Stimulated activated CD4-positive, alpha-beta T cell treated with anti-CD3 and anti-CD28 coated beads, Interleukin-2, amount 100 ng/mL, for 24 hours (primary cell): ENCODE measurements around the gene HSD11B1L.
A peak's percentile ranks its signal among the peaks of the same experiment; 100 is the strongest.
"Not testable (repeated sequence)": the region's sequence is repeated elsewhere in the genome, so short reads cannot be mapped to it uniquely, and the experiment has no call there.

Experiments used
- DNase-seq, 2 donors: peaks; one replicate each; pipeline ENCODE4 v3.0.0-alpha.2; 2020

The HSD11B1L gene

DNA sequence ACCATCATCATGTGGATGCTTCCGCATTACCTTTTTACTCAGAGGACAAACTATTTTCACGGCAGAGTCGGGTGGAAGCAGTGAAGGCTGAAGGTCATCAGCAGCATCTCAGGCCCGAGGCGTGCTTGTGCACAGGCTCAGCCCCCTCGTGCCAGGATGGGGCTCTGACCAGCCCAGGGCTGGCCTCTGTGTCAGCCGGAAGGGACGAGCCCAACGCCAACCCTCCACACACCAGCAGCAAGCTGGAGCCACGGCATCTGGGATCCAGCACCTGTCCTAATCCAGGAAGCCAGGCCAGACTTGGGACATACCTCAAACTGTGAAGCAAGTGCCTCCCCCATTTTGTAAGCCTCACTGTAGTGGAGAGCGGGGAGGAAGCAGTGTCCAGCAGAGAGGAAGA, 11.6 kb upstream of the HSD11B1L start:
- no peak for DNase-seq

DNA sequence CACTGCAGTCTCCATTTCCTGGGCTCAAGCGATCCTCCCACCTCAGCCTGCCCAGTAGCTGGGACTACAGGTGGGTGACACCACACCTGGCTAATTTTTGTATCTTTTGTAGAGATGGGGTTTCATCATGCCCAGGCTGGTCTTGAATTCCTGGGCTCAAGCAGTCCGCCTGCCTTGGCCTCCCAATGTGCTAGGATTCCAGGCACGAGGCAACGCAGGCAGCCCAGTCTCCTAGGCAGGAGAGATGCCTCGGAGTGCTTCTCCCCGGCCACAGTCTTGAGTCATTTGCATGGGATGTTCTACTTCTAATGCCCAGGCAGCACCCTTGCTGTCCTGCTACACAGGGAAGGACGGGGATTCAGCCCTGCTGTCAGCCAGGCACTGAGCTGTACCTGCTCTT, 9.2 kb upstream of the HSD11B1L start:
- DNase-seq: no peak

DNA sequence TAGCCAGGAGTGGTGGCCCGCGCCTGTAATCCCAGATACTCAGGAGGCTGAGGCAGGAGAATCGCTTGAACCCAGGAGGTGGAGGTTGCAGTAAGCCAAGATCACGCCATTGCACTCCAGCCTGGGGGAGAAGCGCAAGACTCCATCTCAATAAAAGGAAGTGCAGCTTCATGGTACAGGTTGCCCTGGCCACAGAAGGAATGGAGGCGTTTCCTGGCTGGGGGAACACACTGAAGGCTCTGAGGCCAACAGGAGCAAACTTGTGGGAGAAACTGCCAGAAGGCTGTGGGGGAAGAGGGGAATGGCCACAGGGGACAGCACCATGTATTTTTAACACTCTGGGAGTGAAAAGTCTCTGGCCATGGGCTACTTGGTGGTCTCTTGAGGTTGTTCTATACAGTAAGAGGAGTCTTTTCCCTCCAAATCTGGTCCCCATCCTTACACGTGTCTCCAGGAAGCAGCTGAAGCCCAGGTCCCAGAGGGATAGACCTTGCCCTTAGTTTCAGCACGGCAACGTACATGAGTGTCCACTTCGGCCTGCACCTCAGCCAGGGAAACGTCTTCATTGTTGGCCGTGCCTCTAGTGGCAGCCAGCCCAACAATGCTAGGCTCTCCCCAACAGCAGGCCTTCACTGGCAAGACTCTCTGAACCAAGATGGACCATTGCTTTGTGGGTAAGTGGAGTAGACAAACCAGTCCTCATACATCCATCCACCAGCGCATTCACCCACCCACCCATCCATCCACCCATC, 7.9 kb upstream of the HSD11B1L start:
- DNase-seq: no peak

DNA sequence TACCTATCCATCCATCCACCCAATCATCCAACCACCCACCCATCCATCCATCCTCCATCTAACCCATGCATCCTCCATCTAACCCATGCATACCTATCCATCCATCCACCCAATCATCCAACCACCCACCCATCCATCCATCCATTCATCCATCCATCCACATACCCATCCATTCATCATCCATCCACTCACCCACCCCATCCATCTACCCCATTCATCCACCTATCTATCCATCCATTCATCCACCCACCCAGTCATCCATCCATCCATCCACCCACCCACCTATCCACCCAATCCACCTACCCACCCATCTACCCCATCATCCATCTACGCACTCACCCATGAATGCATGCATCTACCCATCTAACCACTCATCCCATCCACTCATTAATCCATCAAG, 7.1 kb upstream of the HSD11B1L start:
- no peak for DNase-seq

DNA sequence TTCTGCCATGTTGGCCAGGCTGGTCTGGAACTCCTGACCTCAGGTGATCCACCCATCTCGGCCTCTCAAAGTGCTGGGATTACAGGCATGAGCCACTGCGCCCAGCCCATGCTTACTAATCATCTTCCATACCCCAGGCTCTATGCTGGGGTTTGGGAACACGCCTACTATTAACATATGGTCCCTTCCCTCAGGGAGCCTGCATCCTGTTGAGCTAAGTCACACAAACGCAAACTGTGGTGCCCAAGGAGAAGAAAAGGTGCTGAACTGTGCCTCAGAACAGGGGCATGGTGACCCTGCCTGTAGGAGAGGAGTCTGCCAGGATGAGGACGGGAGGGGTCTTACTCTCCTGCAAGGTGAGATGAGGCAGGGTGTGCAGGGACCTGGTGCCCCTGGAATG, 6.1 kb upstream of the HSD11B1L start:
- DNase-seq: no peak

DNA sequence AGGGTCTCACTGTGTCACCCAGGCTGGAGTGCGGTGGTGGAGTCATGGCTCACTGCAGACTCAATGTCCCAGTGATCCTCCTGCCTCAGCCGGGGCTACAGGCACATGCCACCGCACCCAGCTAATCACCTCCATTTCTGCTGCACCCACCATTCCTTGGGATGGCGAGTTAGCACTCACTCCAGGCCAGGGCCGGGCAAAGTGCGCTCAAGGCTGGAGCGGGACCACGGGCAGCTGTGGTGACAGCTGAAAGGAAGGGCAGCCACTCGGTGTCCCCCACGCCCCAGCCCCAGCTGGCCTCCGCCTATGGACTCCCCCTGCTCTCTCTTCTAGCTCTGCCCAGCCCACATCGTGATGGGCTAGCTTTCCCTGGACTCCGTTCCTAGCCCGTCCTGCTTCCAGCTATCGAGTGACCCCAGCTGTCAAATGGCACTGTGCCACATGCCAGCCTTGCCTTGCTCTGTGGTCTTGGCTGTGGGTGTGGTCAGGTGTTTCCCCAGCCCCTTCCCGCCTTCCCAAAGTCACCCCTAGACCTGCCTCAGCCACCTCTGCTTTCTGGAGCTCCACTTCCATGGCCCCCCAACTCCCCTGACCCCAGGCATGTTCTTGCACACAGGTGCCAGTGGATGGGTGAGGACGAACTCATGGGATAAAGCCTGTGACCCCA, 4.6 kb upstream of the HSD11B1L start:
- no peak for DNase-seq

DNA sequence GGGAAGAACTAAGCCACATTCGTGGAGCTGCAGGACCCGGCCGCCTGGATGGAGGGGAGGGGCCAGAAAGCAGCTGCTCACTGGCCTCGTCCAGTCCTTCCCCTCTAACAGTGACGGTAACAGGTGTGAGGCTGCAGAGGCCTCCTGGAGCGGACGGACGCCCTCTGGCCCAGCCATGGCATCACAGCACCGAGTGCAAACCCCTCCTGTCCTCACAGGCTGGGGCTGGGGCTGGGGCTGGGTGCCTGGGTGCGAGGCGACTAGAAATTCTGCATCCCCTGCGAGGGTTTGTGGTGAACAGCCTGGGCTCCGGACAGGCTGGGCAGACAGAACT, 4.1 kb upstream of the HSD11B1L start:
- no peak for DNase-seq

DNA sequence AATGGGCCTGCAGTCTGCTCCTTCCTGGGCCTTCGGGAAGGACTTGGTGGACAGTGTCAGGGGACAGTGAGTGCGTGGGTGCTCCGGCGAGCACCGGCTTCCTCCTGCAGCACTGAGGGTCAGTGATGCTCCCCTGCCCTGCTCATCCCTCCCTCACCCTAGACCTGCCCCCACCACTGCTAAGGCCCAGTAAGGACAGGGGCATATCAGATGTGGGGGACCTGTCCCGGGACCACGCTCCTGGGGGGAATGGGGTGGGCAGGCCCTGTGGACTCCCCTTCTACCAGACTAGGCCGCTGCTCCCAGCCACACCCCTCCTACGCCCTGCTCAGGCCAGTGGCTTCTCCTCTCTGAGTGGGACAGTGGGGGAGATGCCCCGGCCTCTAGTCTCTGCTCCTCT, 3.7 kb upstream of the HSD11B1L start:
- no peak for DNase-seq

DNA sequence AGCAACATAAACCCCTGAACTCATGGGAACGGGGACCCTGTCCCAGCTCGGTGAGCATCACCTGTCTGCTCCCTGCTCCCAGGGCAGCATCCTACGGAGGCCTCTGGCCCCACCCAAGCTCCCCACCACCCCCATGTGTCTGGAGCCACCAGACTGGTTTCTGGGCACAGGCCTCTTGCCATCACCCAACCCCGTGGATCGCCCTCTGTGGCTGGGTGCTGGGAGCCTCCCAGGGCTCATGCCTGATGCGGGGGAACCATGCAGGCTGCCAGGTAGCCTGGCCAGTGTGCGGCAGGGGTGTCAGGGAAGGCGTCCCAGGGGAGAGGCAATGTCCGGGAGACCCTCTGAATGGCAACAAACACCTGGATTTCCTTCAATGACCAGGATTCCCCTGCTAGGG, 3.2 kb upstream of the HSD11B1L start:
- DNase-seq: no peak

DNA sequence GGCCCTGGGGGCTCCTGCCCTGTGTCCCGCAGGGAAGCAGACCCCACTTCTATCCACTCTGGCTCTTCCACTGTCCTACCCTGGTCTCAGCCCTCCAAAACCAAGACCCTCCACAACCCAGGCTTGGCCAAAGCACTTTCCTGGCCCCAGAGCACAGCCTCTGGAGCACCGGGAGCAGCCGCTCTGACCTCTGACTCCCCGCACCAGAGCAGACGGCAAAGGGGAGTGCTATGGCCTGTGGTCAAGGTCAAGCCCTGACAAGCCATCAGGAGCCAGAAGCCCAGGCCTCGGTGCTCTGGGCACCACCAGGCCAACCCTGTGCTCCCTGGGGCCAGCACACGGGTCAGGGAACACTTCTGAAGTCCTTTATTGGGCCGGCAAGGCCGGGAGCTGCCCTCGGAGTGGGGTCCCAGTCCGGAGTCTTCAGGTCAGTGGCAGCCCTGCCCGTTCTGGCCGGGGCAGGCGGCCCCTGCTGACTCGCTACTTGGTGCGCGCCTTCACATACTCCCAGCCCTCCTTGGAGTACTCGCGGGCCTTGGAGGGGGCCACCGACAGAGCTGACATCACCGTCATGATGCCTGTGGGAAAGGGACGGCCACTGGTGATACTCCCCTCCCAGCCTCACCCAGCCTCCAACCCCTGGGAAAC, 2.6 kb upstream of the HSD11B1L start:
- DNase-seq: no peak

DNA sequence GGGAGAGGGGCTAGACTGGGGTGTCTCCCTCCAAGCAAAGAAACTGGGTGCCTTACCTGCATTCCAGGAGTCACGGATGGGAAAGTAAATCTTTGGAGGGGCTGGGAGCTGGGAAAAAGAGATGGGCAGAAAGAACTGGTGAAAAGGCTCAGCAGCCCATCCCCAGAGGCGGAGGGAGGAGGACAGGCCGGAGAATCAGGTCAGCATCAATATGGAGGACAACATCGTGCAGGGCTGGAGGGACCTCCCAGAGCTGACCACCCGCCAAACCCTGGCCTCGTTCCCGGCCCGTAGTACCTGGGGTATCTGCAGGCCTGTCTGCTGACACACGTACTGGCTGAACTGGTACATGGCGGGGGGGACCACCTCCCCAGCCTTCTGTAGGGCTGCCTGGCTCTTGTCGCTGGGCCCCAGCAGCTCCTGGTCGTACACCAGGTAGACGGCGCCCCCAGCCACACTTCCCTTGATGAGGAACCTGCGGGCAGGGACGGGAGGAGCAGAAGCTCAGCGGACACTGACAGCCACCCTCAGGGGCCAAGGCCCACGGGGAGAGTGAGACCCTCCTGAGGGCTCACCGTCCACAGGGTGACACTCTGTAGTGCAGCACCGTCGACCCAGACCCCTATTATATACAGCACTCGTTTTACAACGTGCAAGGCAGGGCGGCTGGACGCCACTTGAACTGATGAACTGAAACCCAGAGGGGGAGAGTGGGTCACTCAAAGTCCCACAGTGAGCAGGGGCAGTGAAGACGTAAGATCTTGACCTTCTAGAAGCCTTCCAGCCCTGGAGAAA, 1.3 kb upstream of the HSD11B1L start:
- DNase-seq: no peak

DNA sequence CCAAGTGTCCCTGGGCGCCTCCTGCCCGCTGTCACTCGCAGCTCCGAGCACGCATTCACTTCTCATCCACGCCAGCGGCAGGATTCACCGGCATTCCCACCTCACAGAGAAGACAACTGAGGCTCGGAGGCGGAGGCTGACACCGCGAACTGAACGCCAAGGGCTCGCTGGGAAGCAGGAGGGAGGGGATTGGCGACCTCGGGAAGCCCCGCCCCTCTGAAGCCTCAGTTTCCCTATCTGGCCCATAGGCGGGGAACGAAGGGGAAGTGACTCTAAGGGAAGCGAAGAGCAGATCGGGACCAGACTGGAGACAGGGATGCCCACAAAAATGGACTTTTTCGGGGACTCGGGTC, 767 bp upstream of the HSD11B1L start:
- no peak for DNase-seq

DNA sequence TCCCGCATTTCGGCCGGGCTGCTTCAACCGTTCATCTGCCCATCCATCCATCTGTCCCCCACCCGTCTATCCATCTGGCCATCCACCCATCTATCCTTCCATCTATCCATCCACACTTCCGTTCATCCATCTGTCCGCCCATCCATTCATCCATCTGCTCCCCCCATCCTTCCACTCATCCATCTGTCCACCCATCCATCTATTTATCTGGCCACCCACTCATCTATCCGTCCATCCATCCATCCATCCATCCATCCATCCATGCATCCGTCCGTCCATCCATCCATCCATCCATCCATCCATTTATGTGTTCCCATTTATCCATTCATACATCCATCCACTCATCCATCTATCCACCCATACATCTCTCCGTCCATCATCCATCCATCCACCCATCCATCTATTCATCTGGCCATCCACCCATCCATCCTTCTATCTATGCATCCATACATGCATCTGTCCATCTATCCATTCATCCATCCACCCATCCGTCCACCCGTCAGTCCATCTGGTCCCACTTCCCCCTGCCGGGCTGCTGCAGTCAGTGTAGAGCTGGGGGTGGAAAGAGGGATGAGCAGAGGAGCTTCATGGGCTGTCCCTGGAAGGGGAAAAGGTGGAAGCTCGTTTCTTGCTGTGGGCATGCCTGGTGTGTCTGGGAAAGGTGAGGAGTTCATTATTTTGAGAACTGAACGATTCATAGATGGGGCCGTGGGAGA, 722 bp downstream of the HSD11B1L start:
- no peak for DNase-seq

DNA sequence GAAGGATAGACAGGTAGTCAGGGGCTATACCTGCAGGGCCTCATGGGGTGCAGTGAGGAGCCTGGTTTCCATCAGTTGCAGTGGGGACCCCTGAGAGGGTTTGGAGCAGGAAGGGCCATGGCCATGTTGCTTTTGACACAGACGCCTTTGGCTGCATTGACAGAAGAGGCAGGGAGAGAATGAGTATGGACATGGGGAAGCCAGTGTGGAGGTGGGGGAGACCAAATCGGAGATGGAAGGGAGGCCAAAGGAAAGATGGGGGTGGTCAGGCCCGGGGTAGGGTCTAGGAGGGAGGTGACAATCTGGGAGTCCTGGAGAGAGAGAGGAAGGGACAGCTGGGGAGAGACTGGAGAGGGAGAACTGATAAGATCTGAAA, 1.3 kb downstream of the HSD11B1L start:
- DNase-seq: no peak

DNA sequence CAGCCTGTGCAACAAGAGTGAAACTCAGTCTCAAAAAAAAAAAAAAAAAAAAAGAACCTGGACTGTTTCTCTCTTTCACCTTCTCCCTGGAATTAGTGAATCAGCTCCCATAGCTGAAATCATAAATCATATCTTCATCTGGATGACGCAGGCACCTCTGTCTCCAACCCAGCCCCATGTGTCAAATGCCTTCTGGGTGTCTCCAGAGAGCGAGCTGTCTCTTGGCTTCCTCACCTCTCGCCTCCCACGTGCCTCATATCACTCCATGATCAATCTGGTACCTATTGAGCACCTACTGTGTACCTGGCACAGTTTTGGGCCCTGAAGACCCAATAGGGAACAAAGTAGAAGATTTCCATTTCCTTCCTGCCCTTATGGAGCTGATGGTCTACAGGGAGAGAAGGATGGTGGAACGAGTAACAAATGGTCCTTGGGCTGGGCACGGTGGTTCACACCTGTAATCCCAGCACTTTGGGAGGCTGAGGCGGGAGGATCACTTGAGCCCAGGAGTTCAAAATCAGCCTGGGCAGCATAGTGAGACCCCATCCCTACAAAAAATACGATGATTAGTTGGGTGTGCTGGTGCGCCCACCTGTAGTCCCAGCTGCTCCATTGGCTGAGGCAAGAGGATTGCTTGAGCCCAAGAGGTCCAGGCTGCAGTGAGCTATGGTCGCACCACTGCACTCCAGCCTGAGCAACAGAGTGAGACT, 2.5 kb downstream of the HSD11B1L start:
- DNase-seq: no peak

DNA sequence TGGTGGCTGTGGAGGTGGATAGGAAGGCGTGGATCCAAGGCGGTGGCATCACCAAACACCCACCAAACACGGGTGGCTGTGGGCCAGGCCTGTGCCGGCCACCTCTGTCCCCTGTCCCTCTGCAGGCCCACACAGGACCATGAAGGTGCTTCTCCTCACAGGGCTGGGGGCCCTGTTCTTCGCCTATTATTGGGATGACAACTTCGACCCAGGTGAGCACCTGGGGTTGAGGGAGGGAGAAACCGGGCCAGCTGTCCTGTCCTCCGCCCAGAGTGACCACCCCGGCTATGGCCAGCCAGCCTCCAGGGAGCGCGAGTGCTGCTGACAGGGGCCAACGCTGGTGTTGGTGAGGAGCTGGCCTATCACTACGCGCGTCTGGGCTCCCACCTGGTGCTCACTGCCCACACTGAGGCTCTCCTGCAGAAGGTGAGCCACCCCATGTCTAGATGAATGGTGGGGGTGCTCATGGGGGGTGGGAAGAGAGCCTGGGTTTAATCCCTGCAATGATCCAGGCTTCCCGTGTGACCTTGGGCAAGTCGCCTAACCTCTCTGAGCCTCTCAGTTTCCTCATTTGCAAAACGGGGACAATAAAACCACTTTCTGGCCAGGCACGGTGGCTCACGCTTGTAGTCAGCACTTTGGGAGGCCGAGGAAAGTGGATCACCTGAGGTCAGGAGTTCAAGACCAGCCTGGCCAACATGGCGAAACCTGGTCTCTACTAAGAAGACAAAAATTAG, 4.0 kb downstream of the HSD11B1L start:
- no peak for DNase-seq

DNA sequence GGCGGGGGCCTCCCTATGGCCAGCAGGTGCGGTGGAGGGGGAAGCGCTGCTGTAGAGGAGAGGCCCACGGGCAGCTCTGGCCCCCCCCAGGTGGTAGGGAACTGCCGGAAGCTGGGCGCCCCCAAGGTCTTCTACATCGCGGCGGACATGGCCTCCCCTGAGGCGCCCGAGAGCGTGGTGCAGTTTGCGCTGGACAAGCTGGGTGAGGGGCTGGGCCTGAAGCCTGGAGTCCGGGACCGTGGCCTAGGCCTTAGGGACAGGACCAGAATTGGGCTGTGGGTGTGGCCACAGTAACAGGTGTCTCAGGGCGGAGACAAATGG, 5.5 kb downstream of the HSD11B1L start:
- no peak for DNase-seq

DNA sequence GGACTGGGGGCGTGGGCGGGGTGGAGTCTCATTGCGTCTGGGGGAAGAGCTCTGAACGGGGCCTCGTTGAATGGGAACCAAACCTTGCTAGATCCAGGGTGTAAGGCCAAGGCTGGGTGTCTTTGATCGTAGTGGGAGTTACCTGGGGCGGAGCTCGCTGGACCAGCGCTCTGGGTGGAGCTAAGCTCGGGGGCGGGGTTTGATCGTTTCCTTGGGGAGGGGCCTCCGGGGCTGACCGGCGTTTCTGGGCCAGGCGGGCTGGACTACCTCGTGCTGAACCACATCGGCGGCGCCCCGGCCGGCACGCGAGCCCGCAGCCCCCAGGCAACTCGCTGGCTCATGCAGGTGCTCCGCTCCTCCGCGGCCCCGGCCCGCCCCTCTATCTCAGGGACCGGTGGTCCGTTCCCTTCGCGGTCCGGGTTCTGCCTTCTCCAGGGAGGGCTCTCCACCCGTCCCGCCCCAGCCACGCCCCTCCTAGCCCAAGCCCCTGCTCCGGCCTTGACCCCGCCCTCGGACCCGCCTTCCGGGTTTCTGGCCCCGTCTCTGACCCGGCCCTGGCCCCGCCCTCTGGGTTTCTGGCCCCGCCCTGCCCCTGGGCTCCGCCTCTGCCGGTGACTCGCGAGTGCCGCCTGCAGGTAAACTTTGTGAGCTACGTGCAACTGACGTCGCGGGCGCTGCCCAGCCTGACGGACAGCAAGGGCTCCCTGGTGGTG, 6.0 kb downstream of the HSD11B1L start:
- DNase-seq: peak; percentile 100

DNA sequence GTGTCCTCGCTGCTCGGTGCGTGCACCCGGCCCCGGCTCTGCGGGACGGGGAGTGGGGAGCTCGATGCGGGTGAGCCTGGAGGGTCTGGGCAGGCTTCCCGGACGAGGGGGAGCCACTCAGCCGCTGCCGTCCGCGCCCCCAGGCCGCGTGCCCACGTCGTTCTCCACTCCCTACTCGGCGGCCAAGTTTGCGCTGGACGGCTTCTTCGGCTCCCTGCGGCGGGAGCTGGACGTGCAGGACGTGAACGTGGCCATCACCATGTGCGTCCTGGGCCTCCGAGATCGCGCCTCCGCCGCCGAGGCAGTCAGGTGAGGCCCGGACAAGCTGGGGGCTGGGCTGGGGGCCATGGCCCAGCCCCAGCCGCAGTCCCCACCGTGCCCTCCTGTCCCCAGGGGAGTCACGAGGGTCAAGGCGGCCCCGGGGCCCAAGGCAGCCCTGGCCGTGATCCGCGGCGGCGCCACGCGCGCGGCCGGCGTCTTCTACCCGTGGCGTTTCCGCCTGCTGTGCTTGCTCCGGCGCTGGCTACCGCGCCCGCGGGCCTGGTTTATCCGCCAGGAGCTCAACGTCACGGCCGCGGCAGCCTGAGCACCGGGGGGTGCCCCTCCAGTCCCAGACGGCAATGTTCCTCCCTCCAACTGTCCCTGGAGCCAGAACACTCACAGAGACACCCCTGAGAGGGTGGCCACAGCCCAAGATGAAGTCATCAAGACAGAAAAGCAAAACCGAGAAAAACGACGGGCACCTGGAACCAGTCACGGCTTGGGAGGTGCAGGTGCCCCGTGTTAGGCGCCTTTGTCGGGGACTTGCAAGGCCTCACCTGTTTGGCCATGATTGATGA, 6.8 kb downstream of the HSD11B1L start:
- no peak for DNase-seq

DNA sequence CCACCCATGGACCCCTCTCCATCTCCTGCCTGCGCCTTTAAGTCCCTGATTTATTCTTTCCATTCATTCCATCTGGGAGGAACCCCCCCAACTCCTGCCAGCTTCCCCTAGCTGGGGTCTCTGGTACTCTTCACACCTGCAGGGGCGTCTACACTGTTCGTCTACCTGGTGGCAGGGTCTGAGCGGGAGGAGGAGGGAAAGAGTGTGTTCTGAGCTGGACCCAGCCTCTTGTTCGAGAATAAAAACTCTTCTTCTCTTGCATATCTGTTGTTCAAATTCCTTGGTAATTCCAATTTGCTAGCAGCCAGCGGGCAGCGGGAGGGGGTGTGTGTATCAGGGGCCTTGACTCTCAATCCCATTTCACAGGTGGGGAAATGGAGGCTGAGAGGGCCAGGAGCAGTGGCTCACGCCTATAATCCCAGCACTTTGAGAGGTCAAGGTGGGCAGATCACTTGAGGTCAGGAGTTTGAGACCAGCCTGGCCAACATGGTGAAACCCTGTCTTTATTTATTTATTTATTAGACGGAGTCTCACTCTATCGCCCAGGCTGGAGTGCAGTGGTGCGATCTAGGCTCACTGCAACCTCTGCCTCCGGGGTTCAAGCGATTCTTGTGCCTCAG, 7.5 kb downstream of the HSD11B1L start:
- not testable (repeated sequence) for DNase-seq
